Stimulated activated CD4-positive, alpha-beta T cell treated with anti-CD3 and anti-CD28 coated beads, Interleukin-12 subunit alpha, Interleukin-12 subunit beta, amount 100 ng/mL, for 4 hours (primary cell): ENCODE results near the gene SH3RF3.

Experiments used
- DNase-seq: peaks from one replicate; pipeline ENCODE4 v3.0.0-alpha.2; 2020

The SH3RF3 gene

DNA sequence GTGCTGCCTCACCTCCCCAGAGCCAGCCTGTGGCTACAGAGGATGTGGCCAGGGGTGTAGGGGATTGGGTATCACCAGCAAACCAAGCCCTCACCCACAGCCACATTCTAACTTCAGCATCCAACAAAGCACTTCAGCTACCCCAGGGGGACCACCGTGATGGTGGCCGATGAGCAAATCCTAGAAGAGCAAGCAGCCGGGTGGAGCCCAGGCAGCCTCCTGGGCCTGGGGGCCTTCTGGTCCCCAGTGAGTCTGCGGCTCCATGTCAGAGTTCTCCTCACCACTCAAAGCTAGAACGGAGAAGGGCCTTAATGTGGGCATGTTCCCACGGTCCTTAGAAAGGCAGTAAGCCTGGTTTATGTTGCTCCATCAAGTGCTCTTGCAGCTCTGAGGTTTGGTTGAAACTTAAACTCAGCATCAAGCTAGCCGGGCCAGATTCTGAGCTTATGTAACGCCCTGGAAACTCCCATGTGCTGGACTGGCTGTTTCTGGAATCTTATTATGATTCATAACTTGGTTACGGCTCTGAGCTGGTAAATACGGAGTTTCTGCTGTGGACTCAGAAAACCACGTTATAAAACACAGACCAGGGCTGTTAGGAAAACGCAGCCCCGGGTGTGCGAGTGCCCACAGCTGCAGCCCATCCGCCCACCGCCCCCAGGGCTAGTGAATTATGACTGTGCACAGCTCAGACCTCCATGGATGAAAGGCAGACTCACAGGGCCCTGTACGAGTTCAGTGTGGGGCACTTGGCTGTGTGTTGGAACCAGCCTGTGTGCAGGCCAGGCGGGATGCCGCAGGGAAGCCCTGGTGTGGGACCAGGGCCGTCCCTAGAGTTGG lies 385.0 kb downstream of the SH3RF3 start:
- no peak for DNase-seq

DNA sequence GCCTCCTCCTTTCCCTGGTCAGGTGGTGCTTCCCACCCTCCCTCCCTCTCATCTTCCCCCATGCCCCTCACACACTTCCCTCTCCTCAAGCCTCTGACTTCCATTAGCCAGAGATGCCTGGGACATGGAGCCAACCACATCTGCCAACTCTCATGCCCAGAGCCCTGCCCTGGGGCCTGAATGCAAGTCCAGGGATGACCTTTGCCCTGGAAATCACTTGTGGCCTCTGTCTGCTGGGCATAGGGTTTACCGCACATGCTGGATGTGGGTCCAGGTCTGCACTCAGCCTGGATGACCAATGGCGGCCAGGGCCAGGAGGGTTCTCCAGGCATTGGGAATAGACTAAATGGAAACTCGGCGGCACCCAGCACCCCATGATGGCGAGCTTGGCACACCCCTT lies 385.9 kb downstream of the SH3RF3 start:
- DNase-seq: no peak

DNA sequence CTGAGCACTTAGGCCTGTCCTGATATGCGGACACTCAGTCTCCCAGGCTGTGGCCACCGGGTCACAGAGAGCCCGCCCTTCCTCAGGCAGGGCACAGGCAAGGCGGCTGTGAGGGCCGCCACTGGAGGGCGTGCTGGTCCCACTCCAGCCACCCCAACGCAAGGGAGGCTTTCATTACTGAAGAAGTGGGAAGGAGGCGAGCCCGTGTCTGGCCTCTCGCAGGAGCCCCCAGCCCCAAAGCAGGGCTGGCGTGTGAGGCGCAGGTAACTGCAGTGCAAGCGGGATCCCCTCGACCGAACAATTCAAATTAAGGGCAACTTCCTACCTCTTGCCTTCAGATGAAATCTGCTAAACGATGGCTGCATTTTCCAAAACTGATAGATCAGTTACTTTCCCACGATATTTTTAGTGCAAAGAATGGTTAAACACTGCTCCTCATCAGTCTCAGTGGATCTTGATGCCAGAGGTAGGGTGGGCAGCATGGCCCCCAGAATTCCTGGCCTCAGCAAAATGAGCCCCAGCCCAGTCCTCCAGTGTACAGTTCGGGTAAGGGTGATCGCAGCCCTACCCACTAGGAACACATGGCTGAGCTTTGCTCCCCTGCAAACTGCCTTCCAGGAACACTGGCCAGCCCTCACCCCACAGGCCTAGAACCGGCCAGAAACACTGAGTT lies 387.6 kb downstream of the SH3RF3 start:
- DNase-seq: no peak

DNA sequence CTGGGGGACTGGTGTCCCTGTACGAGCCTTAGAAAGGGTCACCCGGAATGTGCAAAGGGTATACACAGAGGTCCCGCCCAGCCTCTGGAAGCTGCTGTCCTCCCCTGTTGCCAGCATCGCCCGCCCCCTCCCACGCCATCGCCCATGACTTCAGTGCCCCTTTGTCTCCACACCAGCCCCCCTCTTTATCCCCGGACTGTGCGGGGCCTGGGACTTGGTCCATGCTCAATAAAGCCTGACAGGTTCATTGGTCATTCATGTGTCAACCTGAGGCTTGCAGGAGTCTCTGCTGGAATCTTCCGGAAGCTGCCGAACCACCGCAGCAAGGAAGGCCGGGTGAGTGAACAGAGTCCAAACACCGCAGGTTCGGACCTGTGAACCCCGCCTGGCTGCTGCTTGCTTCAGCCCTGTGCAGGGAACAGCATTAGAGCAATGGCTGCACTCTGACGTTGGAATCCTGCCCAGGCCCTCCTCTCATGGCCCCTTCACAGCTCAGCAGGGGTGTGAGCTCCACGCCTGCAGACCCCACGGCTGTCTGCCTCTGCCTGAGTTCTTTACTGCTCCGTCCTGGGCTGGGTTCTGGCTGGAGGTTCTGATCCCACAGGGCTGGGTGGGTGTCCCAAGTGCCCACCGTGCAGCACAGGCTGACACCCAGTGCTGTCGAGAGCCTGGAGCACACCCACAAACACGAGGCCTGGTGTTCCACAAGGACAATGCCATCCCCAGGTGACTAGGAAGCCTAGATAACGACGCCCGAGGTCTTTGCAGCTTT lies 388.3 kb downstream of the SH3RF3 start:
- DNase-seq: no peak

DNA sequence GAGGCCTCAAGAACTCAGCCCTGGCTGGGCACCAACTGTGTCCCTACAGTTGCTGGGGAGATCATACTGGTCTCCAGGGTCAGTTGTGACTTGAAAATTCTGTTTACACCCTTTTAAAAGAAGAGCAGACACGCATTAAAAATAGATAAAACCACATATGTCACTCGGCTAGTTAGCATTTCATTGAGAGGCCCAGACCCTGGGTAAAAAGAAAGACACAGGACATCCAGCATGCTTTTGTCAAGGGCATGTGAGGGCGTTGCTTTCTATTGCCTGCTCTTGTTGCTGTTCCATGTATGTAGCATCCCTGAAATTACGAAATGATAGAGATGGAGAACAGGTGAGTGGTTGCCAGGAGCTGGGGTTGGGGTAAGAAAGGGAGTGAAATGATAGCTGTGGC lies 390.5 kb downstream of the SH3RF3 start:
- DNase-seq: no peak

DNA sequence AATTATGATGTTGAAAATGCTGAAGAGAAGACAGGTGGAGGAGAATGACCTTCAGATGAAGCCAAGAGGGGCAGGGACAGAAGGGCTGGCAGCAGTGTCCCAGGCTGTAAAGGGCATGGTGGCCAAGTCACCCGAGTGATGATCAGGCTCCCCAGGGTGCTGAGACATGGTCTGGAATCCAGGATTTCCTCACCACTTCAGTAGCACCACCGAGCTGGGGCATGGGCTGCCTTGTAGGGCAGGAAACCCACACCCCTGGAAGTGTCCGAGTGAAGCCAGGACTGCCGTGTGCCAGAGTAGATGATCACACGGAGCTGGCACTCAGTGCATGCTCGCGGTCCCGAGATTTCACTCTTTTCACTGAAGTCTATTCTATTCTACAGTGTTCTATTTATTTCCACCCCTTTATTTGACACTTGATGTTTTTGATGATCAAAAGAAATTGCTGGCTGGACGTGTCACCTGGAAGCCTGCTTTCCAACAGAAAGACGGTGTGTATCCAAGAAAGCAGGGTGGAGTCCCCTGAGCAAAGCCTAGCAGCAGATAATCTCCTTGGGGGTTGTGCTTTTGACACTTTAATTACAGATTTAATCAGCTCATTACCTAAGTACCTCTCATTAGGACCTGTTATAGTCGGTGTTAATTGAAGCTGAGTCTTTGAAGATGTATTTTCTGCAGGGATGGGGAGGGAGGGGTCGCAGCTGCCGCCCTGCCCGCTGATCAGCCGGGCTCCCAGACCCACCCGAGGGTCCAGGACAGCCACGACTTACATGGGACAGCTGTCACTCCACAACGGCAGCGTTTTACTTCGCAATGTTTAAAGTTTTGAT lies 392.4 kb downstream of the SH3RF3 start:
- DNase-seq: no peak

DNA sequence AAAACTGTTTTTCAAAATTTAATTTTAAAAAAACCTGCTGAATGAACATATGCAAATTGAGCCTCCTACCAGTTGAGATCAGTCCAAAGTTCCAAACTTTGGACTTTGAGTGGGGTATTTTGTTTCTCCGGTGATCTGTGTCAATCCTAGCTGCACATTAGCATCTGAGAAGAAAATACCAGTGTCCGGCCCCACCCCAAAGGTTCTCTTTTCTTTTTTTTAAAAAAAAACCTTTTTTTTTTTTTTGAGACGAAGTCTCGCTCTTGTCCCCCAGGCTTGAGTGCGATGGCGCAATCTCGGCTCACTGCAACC lies 393.0 kb downstream of the SH3RF3 start:
- no peak for DNase-seq

GRCh38 chr2:109523121-109523520 lies 394.1 kb downstream of the SH3RF3 start:
- no peak for DNase-seq

GRCh38 chr2:109523536-109524361 lies 394.7 kb downstream of the SH3RF3 start:
- DNase-seq: no peak

GRCh38 chr2:109525836-109526235 lies 396.8 kb downstream of the SH3RF3 start:
- DNase-seq: no peak

GRCh38 chr2:109526442-109526970 lies 397.5 kb downstream of the SH3RF3 start:
- no peak for DNase-seq

GRCh38 chr2:109527079-109527478 lies 398.1 kb downstream of the SH3RF3 start:
- no peak for DNase-seq

DNA sequence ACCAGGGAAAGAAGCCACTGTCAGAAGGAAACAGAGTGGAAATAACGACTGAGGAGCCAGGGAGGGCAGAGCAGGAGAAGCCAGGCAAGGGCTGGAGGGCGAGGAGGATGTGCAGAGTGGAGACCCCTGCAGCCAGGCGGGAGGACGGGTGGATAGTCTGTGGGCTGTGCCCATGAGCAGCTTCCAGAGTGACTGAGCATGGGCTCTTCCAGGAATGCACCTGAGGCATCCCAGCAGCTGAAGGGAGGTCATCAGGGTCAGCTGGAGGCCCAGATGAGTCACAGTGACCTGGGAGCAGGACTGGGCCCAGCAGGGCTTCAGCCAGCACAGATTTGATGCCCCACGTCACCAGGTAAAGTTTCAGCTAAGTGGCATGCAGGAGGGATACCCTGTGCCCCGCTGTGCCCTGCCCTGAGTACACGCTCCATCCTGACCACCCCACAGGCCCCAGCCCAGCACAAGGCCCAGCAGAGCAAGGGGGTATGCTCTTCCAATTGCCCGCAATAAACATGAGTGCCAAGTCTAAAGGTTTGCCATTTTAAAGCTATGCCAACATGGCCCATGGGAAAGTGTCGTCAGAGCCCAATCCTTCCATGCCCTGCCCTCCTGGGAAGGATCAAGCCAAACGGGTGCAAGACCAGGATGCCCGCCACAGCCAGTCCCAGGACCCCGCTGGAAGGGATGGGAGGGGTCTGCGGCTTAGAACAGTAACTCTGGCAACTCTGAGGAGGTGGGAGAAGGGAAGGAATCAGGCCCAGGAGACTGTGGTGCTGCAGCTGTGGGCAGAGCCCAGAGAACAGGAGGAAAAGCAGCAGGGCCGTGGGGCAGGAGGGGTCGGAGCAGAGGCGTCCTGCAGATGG lies 399.1 kb downstream of the SH3RF3 start:
- DNase-seq: no peak

GRCh38 chr2:109528811-109529501 lies 400.0 kb downstream of the SH3RF3 start:
- DNase-seq: no peak

- no peak for DNase-seq
Observed at GRCh38 chr2:109529532-109530449, 400.8 kb downstream of the SH3RF3 start.

GRCh38 chr2:109530712-109531111 lies 401.7 kb downstream of the SH3RF3 start:
- DNase-seq: no peak

DNA sequence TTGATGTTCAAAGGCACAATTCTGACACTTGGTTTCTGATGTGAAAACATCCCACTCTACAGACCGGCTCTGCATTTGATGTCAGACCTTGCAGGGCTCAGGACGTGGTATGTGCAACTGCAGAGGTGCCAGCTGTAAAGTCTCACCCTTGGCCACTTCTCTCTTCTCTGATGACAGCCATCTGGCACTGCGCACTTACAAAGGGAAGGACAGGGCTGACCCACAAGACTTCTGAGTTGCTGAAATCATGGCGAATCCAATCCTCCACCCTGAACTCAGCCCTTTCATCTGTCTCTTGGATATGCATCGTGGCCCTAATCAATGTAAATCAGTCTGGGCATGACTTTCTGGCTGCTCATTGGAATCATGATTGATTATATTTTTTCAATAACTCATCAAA lies 402.2 kb downstream of the SH3RF3 start:
- DNase-seq: no peak

DNA sequence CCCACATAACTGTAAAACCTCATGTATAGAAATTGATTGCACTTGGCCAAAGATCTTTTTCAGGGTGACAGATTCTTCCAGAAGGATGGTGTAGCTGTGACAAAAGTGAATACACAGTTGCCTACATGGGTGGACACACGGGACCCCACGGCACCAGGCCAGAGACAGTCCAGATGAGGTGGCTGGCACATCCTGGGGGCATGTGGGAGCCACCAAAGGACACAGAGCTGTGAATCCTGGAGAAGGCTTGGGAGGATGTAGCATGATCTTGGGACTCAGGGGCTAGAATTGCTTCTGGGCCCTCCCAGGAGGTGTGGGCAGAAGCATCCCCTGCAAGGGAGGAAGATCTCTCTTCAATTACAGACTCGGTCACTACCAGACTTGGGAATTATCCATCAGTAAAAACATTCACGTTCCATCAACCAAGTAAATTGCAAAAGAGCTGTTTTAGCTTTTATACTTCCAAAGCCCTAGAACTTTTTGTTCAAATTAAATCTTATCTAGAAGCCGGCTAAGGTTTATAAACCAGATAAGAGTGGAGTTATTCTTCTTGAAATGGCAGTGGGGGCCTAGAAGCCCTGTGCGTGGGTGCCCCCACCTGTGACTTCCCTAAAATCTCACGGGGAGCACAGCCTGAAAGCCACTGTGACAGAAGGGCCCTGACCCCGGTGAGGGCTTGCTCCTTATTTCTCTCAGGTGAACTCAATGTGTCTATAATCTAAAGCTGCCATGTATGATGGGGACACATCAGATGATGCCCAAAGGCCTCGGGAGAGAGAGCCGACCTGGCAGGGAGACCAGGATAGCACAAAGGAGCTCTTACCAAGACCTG lies 403.1 kb downstream of the SH3RF3 start:
- no peak for DNase-seq
